IPS DF 4.7 (cell line): ENCODE measurements around the gene CDC42BPA.
"Not testable (repeated sequence)": the region's sequence is repeated elsewhere in the genome, so short reads cannot be mapped to it uniquely, and the experiment has no call there.

ENCODE experiments used
- DNase-seq: peaks from one replicate; pipeline ENCODE4 v3.0.0-alpha.2; 2013; ENCODE audit warnings: low spot score; ENCODE audit errors: extremely low read depth

The CDC42BPA gene, protein sequence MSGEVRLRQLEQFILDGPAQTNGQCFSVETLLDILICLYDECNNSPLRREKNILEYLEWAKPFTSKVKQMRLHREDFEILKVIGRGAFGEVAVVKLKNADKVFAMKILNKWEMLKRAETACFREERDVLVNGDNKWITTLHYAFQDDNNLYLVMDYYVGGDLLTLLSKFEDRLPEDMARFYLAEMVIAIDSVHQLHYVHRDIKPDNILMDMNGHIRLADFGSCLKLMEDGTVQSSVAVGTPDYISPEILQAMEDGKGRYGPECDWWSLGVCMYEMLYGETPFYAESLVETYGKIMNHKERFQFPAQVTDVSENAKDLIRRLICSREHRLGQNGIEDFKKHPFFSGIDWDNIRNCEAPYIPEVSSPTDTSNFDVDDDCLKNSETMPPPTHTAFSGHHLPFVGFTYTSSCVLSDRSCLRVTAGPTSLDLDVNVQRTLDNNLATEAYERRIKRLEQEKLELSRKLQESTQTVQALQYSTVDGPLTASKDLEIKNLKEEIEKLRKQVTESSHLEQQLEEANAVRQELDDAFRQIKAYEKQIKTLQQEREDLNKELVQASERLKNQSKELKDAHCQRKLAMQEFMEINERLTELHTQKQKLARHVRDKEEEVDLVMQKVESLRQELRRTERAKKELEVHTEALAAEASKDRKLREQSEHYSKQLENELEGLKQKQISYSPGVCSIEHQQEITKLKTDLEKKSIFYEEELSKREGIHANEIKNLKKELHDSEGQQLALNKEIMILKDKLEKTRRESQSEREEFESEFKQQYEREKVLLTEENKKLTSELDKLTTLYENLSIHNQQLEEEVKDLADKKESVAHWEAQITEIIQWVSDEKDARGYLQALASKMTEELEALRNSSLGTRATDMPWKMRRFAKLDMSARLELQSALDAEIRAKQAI (N-terminal part only)

DNA sequence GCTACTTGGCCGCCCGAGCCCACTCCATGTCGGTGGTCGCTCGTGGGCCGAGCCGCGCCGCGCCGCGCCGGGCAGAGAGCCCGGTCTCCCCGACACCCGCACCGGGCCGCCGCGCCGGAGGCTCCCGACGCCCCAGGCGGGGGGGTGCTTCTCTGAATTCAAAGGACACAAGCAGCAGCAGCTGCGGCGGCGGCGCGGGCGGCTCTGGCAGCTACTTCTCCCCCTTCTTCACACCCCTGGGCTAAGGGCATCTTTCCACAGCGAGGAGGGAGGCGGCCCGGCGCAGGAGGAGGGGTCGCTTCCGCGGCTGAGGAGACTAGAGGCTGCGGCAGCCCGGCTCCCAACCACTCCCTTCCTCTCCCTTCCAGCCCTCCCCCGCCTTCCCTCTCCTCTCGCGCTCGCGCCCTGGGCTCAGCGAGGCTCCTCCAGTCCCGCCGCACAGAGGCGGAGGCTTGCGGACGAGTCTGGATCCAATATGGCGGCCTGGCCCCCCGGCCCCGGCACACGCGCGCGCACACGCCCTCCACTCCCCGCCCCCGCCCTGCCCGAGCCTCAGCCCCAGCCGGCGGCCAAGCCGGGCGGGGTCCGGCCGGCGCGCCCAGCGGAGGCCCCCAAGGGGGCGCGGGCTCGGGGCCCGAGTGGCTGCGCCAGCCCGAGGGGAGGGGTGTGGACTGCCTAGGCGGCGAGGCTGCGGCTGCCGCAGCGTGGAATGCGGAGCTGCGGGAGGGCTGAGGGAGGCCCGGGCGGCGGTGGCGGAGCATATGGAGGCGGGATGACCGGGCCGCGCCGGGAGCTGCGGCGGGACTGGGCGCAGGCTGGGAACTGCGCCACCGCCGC, at the start of gene CDC42BPA:
CDC42BPA (minus strand) TSS at position 477 of the 837 bp plus-strand sequence. CDS start 1,310 bp downstream, outside the sequence.
- DNase-seq = no peak

- no peak for DNase-seq
These were observed 49.7 kb upstream of the CDC42BPA start for GRCh38 chr1:227368009-227368408.

- DNase-seq = no peak
These were observed 47.5 kb upstream of the CDC42BPA start for GRCh38 chr1:227365473-227366431.

GRCh38 chr1:227364657-227365056, 46.4 kb upstream of the CDC42BPA start:
- no peak for DNase-seq

DNA sequence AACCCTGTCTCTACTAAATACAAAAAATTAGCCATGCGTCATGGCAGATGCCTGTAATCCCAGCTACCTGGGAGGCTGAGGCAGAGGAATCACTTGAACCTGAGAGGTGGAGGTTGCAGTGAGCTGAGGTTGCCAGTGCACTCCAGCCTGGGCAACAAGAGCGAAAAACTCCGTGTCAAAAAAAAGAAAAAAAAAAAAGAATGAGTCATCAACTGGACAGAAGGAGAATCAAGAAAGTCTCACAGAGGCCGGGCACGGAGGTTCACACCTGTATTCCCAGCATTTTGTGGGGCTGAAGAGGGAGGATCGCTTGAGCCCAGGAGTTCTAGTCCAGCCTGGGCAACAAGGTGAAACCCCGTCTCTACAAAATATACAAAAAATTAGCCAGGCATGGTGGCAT, 45.5 kb upstream of the CDC42BPA start:
- DNase-seq = no peak

DNA sequence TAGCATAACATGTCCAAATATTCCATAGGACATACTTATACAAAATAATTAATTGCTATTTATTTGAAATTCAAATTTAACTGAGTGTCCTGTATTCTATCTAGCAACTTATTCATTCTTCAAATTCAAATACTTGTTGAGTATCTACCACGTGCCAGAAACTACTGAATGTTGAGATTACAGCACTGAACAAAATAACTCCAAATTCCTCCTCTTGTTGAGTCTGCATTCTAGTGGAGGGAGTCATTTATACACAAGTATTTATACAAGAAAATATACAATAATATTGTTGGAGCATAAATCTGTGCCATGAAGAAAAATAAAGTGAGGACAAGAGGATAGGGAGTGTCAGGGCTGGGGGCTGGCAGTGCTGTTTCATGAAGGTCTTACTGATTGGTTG, 43.7 kb upstream of the CDC42BPA start:
- no peak for DNase-seq

GRCh38 chr1:227357927-227358302, 39.6 kb upstream of the CDC42BPA start:
- DNase-seq = no peak

GRCh38 chr1:227357171-227357926, 39.1 kb upstream of the CDC42BPA start:
- DNase-seq = peak; percentile 76

DNA sequence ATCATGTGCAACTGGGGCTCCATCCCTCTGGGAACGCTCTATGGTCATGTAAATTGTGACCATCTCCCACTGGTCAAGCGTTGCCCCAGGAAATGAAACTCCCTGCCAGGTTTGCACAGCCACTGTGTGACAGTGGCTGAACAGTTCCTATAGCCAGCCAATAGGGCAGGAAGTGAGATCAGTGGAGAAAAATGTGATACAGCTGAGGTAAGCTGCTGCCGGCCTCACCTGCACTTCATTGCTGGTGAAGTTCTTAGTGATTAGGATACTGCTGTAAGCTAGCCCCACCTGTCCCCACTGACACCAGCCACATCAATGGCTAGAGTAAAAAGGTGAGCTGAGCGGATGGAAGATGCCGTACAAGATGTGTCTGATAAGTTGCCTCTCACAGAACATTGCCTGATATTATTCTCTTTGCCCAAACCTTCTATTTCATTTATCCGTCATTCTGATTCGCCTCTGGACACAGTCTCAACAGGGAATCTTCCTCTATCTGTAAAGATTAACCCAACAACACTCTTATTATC, 38.4 kb upstream of the CDC42BPA start:
- peak; percentile 85 for DNase-seq

DNA sequence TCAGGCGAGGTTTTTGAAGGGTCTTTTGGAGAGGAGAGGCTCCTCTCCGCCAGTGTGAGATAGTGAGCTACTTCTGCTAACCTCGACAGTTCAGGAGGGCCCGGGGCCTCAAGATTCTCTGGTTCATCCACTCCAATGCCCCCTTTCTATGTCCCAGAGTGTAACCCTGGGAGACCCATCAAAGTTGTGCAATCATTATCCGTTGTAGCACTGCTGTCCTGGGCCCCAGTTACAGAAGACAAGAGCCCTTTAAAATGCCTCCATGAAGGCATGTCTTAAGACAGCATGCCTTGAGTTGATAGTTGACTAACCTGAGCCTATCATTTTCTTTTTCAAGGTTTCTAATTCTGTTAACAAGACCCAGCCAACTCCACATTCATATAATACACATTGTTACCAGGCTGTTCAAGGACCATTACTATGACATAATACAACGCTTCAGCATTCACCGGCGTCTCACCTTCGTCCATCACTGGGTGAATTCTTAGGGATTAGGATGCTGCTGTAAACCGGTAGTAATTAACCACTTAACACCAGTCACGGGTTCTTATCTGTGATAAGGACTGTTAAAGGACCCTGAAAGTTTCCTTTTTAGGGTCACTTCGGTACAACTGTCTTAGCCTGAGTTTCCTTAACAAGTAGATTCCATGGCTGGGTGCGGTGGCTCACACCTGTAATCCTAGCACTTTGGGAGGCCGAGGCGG, 37.4 kb upstream of the CDC42BPA start:
- no peak for DNase-seq

DNA sequence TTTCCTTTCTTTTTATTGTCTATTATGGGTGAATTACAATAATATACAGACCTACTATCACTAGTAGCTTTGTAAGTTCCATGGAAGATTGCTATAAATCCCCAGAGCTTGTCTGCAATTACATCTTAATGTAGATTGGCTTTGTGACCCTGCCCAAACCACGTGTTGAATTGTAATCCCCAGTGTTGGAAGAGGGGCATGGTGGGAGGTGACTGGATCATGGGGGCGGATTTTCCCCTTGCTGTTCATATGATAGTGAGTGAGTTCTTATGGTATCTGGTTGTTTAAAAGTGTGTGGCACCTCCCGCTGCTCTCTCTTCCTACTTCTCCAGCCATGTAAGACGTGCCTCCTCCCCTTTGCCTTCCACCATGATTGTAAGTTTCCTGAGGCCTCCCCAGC, 34.9 kb upstream of the CDC42BPA start:
- no peak for DNase-seq

- DNase-seq = not testable (repeated sequence)
These were observed 33.9 kb upstream of the CDC42BPA start for GRCh38 chr1:227352164-227352563.

DNA sequence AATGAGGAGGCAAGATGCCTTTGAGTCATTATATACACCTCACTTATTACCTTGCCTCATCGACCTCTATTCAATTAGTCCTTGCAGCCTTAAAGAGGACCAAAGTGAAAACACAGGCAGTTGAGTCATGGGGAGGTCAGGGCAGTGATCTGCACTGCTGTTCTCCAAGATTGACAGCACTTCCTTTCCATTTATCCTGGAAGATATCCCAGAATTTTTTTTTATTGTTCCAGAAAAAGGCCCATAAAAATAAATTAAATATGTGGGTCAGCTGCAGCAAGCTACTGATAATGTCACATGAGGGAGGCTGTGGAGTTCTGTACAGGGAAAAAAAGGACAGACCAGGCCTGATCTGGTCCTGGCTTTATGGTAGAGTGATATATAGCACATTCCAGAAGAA, 33.2 kb upstream of the CDC42BPA start:
- DNase-seq = no peak

- DNase-seq = no peak
These were observed 31.7 kb upstream of the CDC42BPA start for GRCh38 chr1:227349967-227350366.

- no peak for DNase-seq
These were observed 25.6 kb upstream of the CDC42BPA start for GRCh38 chr1:227343727-227344551.

DNA sequence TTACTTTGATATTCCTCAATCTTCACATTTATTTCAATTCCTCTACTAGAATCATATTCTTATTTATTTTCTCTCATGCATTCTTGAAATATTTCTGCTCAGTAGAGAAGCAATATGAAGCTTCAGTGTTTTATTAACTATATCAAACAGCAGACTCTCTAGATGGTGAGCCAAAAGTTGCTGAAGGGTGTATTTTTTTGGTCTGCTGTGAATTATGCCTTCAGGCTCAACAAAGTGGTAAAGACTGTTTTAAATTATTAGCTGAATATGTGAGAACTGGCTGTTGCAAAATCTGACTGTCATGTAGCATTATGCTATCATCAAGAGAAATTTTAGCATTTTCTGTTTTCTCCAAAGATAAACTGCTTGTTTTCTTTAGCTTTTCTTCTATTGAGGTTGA, 24.9 kb upstream of the CDC42BPA start:
- DNase-seq = no peak

GRCh38 chr1:227342075-227342829, 24.0 kb upstream of the CDC42BPA start:
- no peak for DNase-seq
